Measurements from ENCODE around the gene ACSF2.

- TF ChIP-seq POLR2AphosphoS5 (IDR thresholded peaks at IDR 0.05; ENCODE audit: low read depth, low read length) = no peak
- no peak for TF ChIP-seq POLR2A (IDR thresholded peaks at IDR 0.05; ENCODE audit: low read depth, low read length)
Observed at GRCh38 chr17:50451943-50452629, 26.1 kb downstream of the ACSF2 start.

All from GM12892 (cell line).